Peyer's patch (tissue), 4 donors: ENCODE results near the gene LRRN1. TPM values are rescaled to one million over a fixed set of nuclear protein-coding genes. Genes with fewer than 3 reads are reported as not detected.
"Not testable (repeated sequence)": the region's sequence is repeated elsewhere in the genome, so short reads cannot be mapped to it uniquely, and the experiment has no call there.

Experiments used
- DNase-seq, 3 donors: peaks; one replicate each; pipeline ENCODE4 v3.0.0-alpha.2; 2017 to 2019
- H3K27ac ChIP-seq, 4 donors: fragments of 200-600 bp; sonication (generic); one replicate each; pipeline ENCODE4 v1.5.1; 2016 to 2019
- H3K27me3 ChIP-seq, 2 donors: fragments of 200-600 bp; sonication (generic); one replicate each; pipeline ENCODE4 v1.5.1; 2019
- H3K36me3 ChIP-seq, 3 donors: fragments of 200-600 bp; sonication (generic); one replicate each; pipeline ENCODE4 v1.5.1; 2016 to 2019
- H3K4me1 ChIP-seq, 4 donors: fragments of 200-600 bp; sonication (generic); one replicate each; pipeline ENCODE4 v1.5.1; 2016 to 2019
- H3K4me3 ChIP-seq, 4 donors: fragments of 200-600 bp; sonication (generic); 1 replicate in 3 of 4; 2 replicates in 1 of 4; pipeline ENCODE4 v1.5.1; 2016 to 2019; ENCODE audit warnings: mild to moderate bottlenecking in 1 of 4
- H3K9me3 ChIP-seq, 4 donors: fragments of 200-600 bp; sonication (generic); one replicate each; pipeline ENCODE4 v1.5.1; 2016 to 2019; ENCODE audit warnings: mild to moderate bottlenecking in 1 of 4
- CTCF ChIP-seq, 6 experiments: fragments of 450-650 bp in 4 of 6; fragments of 200-600 bp in 2 of 6; sonication (generic) in 1 of 6; IDR thresholded peaks; one replicate each; pipeline ENCODE4 v1.5.1; 2017 to 2019; ENCODE audit warnings: antibody characterized with exemption in 6 of 6, mild to moderate bottlenecking in 3 of 6, moderate library complexity in 1 of 6
- POLR2A ChIP-seq, 2 donors: fragments of 450-650 bp; IDR thresholded peaks; one replicate each; pipeline ENCODE4 v1.5.1; 2017; ENCODE audit warnings: antibody characterized with exemption in 2 of 2, mild to moderate bottlenecking in 2 of 2, moderate library complexity in 2 of 2
- total RNA-seq, 4 donors: library from RNA; depleted of rRNA; stranded (reverse); fragments of >200 nt; gene quantifications; one replicate each; pipeline ENCODE4 v1.1.0, GENCODE V29; 2016

LRRN1 gene
- total RNA-seq, 4 donors from 2014 or later: 1.5 to 7.4 (median 2.7) TPM

- Histone ChIP-seq H3K4me1 (no peaks in the 10 kb centered on the region), H3K27ac (no peak overlapping the region), H3K9me3 (no peaks in the 10 kb centered on the region), H3K4me3 (no peak overlapping the region), H3K27me3 (no peaks in the 10 kb centered on the region), H3K36me3 (no peaks in the 10 kb centered on the region)
- TF ChIP-seq POLR2A (IDR thresholded peaks at IDR 0.05) (no peak), CTCF (IDR thresholded peaks at IDR 0.05) (no peak)
- DNase-seq: no peak
Measured at GRCh38 chr3:3825035-3825434, 25.8 kb downstream of the LRRN1 start.

GRCh38 chr3:3826521-3826920 lies 27.3 kb downstream of the LRRN1 start:
- Histone ChIP-seq H3K9me3 (no peaks in the 10 kb centered on the region), H3K27me3 (no peaks in the 10 kb centered on the region), H3K36me3 (no peaks in the 10 kb centered on the region), H3K4me3 (no peak overlapping the region), H3K27ac (no peak overlapping the region), H3K4me1 (no peaks in the 10 kb centered on the region)
- DNase-seq: no peak
- no peak for TF ChIP-seq CTCF (IDR thresholded peaks at IDR 0.05)
- no peak for TF ChIP-seq POLR2A (IDR thresholded peaks at IDR 0.05)

GRCh38 chr3:3827111-3827510 lies 27.9 kb downstream of the LRRN1 start:
- no peak for TF ChIP-seq CTCF (IDR thresholded peaks at IDR 0.05)
- Histone ChIP-seq H3K4me3 (no peak overlapping the region), H3K27me3 (no peaks in the 10 kb centered on the region), H3K36me3 (no peaks in the 10 kb centered on the region), H3K9me3 (no peaks in the 10 kb centered on the region), H3K27ac (no peak overlapping the region), H3K4me1 (no peaks in the 10 kb centered on the region)
- no peak for DNase-seq

GRCh38 chr3:3828417-3828816 lies 29.2 kb downstream of the LRRN1 start:
- not testable (repeated sequence) for DNase-seq, H3K4me3 ChIP-seq, H3K27me3 ChIP-seq, H3K36me3 ChIP-seq, H3K27ac ChIP-seq, H3K4me1 ChIP-seq, H3K9me3 ChIP-seq

- no peak overlapping the region for H3K27ac ChIP-seq
- no peak for DNase-seq
- no peak overlapping the region for H3K4me3 ChIP-seq
- TF ChIP-seq POLR2A (IDR thresholded peaks at IDR 0.05) (no peak), CTCF (IDR thresholded peaks at IDR 0.05) (no peak)
- no peaks in the 10 kb centered on the region for H3K4me1 ChIP-seq
- no peaks in the 10 kb centered on the region for H3K36me3 ChIP-seq
- H3K9me3 ChIP-seq: no peaks in the 10 kb centered on the region
- H3K27me3 ChIP-seq: no peaks in the 10 kb centered on the region
Measured at GRCh38 chr3:3836845-3837244, 37.6 kb downstream of the LRRN1 start.

- DNase-seq: no peak
Measured at GRCh38 chr3:3842356-3842755, 43.1 kb downstream of the LRRN1 start.

More at GRCh38 chr3:3842356-3842755, 43.1 kb downstream of the LRRN1 start:
- no peak overlapping the region for H3K4me3 ChIP-seq
- no peaks in the 10 kb centered on the region for H3K9me3 ChIP-seq
- no peaks in the 10 kb centered on the region for H3K27me3 ChIP-seq
- no peaks in the 10 kb centered on the region for H3K4me1 ChIP-seq
- no peaks in the 10 kb centered on the region for H3K36me3 ChIP-seq
- TF ChIP-seq CTCF (IDR thresholded peaks at IDR 0.05) (no peak), POLR2A (IDR thresholded peaks at IDR 0.05) (no peak)
- H3K27ac ChIP-seq: no peak overlapping the region
